Iris pigment epithelial cell (primary cell): ENCODE results near the gene LDLRAD4.

ENCODE experiments used
- DNase-seq: peaks from one replicate; pipeline ENCODE4 v3.0.0-alpha.2; 2011; ENCODE audit warnings: low read depth

LDLRAD4 gene

DNA sequence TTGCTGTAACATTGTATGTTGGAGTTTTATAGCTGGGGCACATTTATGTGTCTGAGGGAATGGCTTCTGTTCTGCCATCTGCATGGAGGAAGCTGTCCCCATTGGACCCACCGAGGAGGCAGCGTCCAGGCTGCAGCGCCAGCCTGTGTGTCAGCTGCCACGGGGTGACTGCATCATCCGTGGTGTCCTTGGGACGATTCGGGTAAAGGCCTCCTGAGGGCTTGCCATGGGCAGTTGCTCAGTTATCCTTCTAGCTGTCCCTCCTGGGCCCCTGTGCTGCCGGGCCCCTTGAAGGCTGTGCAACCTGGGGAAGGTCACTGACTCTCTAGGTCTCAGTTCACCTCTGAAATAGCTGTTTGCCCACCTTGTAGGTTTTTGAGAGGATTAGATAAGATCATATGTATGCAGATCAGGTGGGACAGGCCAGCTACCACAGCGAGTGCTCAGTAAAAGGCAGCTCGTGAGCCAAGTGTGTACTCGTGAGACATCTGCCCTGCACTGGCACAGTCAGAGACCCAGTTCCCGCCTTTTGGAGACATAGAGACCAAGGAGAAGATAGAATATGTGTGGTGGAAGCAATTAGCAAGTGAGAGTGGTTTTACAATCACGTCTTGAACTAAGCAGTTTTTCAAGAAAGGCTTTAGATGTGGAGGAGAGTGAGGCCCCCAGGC is 10.6 kb downstream of the LDLRAD4 start:
- no peak for DNase-seq

DNA sequence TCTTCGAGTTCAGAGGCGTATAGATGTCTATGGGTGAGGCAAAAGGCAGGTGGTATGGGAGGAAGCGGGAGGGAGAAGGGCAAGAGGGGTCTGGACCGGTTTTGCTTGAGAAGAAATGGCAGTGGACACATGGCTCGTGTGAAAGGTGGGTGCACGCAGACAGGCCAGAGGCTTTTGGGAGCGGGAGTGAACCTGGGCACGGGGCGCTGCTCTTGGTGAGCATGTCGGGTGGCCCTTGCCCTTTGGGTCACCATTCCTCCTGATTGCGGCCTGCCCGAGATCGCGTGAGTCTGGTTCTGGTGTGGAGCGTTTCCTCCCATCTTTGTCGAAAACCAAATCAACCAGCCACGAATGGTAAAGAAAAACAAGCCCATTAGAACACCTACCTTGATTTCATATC is 12.6 kb downstream of the LDLRAD4 start:
- no peak for DNase-seq

DNA sequence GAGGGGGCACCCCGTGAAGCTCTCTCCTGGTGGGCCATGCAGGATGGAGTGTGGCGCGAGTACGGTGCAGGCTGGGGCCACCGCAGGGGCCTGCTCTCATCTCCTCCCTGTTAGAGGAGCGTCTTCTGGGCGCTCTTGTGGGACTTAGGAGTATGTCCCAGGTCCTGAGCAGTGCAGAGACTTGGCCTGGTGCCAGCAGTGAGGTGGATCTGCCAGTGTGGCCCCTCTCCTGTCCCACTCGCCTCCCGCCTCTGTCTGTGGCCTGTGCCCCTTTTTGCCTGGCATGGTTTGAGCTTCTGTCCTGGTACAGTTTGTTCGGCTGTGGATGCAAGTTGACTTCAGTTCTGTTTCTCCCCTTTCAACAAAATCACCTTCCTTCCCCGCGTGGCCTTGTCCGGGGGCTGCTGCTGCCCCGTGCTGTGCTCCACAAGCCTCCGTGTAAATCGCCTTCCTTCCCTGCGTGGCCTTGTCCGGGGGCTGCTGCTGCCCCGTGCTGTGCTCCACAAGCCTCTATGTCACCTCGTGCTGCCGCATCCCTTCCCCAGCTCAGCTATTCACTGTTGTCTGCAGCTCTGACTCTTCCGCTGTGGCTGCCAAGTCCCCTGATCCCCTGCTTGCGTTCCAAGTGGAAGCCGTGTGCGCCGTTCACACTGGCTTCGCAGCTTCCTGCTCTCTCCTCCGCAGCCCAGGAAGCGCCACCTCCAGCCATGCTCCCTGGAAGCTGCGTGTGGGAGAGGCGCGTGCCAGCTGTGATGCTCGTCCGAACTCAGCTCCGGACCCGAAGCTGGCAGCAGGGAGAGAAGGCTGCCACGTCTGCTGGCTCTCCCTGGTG is 13.7 kb downstream of the LDLRAD4 start:
- no peak for DNase-seq

DNA sequence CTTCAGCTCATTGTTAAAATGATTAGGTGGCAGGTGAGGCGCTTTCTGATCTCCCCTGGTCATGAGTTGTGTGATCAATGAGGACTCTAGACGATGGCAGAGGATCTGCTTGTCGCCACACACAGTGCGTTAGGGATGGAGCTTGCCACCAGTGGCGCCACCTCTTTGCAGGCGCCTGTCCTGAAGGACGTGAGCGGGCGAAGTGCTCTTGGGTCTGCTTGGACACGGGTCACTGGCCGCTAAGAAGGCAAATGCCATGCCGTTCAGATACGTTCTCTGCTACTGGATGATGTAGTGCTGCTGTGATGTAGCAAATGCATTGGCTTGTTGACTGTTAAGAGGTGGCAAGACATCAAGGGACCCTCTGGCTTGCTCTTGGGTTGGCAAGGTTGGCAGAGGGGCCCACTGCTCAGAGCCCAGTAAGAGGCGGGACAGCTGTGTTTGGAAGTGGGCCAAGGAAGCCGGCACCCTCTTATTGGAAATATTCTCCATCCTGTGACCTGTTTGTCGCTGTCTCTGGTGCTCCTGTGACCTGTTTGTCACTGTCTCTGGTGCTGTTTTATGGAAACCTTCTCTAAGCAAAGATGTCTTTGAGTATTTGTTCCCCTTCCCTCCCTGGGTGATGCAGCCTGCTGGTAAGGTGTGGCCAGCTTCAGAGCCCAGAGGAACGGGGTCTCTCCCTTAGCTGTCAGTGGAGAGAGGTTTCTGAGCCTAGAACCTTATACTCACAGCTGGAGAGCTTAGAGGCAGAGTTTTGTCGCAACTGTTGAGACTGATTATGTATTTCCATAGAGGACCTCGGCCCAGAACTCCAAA is 14.6 kb downstream of the LDLRAD4 start:
- no peak for DNase-seq

DNA sequence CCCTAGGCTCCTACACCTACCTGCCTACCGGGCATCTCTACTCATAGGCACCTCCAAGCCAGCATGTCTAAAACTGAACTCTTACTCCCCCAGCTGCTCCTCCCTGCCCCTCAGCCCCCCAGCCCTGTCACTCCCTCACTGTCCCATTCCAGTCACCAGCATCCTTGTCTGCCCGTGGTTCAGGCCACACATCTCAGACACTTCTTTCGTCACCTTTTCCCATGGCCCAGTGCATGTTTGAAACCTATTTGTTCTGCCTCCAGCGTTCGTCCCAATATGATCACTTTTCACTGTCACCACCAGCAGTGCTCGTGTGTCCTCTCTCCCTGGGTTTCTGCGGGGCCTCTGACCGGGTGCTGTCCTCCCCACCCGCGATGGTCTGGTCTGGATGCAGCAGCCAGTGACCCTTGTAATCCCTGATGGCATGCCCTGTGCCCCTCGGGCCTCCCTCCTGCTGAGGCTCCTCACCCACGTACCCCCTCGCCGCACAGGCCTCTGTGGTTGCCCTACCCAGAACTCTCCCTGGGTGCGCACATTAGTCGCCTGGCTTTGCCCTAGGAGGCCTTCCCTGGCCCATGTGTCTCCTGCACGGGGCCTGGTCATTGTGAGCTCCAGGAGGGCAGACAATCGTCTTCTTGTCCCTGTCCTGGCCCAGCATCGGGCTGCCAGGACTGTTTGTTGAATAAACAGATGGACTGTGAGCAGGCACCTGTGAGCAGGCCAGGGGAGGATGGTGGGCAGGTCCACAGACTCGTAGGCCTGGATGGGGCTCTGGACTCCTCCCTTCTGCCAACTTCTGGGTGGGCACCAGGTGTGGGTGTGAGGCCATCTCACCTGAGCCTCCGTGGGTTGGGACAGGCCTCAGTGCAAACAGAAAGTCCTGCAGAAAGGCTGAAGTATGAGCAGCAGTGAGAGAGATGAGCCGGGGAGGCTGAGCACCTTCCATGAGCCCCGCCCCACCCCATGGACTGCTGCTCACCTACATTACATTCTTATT is 15.5 kb downstream of the LDLRAD4 start:
- no peak for DNase-seq

DNA sequence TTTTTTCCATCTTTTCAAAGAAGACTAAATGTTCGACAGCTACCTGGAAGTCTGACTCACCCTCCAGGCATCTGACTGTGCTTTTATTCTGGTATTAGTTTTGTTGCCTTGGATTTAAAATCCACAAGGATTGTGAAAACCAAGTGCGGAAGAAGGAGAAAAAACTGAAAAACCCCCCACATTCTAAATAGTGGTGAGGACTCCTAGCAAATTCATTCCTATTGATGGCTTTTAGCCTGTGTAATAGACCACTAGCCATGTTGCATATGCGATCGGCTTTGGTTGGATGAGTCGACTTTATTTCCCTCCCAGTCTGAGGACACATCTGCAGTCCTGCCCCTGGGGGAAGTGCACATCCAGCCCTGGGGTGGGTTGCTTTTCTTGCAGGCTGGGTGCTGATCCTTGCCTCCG is 16.9 kb downstream of the LDLRAD4 start:
- DNase-seq, result no peak

DNA sequence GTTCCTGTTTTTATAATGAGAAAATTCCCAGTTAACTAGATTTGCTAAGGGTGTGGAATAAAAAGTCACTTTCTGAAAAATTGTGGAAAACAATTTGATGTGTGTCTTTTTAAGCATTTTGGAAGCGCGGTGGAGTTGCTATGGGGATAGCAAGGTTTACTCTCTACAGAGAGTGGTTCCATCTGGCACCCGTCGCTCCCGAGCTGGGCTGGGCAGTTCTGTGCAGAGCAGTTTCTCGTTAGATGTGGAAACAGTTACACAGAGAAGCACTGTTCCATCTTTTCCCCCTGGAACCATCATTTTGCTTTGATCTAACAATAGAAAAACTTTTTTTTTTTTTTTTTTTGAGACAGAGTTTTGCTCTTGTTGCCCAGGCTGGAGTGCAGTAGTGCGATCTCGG is 17.4 kb downstream of the LDLRAD4 start:
- DNase-seq, result no peak

DNA sequence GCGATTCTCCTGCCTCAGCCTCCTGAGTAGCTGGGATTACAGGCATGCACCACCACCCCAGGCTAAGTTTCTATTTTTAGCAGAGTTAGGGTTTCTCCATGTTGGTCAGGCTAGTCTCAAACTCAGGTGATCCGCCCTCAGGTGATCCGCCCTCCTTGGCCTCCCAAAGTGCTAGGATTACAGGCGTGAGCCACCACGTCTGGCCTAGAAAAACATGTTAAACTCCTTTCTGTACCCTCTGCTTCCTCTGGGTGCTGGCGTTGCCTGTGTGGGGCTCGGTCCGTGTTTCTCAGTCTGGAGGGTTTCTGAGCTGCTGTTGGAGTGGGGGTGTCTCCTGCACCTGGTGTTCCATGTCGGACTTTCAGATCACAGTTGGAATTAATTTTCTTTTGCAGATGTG is 17.9 kb downstream of the LDLRAD4 start:
- no peak for DNase-seq

DNA sequence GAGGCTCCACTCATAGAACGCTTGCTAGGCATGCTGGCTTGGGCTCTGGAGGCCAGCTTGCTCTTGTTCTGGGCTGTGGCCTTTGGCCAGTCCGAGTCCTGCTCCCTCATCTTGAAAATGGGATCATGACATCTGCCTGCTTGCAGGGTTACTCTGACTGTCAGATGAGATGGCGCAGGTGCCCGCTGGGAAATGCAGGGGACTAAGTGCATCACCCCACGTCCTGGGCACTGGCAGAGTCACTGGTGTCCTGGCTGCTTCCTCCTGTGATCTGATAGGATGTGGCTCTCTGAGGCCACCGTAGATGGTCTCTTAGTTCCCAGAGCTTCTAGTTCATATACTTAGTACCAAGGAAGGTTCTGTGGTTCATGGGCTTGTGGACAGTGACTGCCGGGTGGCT is 18.5 kb downstream of the LDLRAD4 start:
- DNase-seq, result no peak

DNA sequence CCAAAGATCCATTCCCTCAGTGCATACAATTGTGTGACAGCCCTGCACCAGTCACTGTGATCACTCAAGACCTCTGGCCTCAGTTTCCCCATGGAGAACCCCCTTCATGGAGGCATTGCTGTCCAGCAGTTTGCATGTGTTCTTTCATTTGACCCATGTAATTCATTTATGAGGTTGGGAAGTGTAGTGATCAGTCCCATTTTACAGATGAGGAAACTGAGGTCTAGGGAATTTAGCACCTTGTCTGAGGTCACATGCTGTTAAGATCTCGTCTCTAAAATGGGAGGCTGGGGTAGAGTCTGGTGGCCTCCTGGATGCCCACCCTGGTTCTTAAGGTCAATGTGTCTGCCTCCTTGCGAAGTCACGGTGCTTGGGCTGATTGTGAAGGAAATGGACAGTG is 19.1 kb downstream of the LDLRAD4 start:
- no peak for DNase-seq

DNA sequence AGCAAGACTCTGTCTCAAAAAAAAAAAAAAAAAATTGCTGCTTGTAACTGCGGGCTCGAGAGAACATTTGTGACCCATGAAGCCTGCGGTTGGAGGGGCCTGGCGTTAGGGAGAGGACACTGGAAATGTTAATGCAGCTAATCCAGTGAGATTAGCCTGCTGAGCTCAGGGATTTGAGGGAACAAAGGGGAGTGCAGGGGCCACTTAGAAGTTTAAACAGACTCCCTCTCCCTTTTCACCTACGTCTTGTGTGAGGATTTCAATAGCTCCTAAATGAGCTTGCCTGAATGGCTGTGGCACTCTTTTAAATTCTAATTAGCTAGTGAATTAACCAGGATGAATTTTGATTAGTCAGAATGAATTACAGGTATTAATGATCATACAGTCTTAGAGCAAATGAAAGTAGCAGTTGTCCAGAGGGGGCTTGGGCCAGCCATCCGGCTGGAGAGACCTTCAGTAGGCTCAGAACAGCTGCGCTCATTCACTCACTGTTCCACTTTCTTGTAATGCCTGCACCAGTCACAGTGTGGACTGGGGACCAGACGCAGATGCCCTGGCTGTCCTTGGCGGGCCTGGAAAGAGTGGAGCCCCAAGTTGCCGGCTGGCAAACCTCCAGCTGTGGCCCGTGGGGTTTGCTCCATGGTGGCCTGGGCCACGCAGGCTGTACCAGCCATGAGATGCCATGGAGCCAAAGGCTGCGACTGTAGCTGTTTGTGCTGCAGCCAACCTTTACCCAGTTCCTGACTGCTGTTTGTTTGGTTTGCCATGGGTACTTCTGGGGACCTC is 20.8 kb downstream of the LDLRAD4 start:
- no peak for DNase-seq

DNA sequence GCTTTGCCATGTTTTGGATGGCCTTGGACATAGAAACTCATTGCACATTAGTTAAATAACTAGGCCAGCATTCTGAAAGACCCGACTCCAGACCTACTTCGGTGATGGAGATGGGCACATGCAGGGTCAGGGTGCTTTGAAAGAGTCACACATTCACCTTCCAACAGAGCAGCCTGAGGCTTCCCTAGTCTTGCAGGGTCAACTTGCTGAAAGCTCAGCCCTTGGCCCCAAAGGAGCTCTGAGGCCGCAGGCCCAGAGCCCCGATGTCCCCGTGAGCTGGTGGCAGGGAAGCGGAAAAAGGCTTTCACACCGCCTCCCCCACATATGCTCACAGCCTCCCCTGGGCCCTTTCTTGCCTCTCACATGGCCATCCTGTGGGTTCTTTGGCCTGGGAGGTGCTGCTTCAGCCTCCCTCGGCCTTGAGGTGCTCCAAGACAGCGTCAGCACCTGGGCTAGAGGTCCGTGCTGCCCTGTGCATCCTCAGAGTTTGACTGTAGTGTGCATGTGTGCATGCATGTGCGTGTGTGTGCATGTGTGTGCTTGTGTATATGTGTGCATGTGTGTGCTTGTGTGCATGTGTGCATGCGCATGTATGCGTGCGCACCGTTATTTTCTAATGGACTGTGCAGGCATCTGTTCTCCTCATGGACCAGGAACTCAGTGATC is 21.6 kb downstream of the LDLRAD4 start:
- no peak for DNase-seq

DNA sequence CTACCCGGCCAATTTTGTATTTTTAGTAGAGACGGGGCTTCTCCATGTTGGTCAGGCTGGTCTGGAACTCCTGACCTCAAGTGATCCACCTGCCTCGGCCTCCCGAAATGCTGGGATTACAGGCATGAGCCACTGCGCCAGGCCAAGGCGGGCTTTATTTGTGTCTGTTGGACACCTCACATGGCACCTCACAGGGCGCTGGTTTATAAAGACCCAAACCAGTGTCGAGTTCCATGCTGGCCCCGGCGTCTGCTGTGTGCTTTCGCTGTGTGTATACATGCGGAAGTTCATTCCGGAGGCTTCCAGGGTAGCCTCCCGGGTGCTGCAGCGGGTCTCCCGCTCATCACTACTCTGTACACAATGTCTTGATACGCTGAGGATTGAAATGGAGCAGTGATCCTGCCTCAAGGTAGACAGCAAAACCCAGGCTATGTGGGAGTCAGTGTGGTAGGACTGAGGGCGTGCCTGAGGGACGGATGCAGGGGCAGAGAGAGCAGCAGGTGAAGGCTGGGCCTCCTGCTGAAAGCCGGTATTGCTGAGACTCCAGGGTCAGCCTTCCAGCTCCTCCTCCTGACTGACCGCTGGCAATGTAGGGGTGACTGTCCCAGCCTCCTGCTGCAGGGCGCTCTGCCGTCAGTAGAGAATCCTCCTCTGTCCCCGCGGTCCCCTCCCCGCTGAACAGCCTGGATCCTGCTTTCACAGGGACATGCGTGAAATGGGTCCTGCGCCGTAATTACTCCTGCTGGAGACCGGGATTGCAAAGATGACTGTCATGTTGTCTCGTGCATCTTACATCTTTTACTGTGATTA is 22.7 kb downstream of the LDLRAD4 start:
- no peak for DNase-seq

DNA sequence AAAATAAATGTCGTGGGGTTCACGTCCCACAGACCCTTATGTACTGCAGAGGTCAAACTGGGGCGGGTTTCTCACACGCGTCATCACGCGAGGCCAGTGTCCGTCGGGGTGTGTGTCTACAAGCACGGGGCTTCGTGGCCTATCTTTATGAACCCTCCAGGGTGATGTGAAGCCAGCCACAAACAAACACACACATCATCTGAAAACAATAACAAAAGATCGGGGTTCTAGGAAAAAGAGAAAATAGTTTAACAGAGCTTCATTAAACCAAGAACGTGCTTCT is 23.3 kb downstream of the LDLRAD4 start:
- DNase-seq, result no peak

DNA sequence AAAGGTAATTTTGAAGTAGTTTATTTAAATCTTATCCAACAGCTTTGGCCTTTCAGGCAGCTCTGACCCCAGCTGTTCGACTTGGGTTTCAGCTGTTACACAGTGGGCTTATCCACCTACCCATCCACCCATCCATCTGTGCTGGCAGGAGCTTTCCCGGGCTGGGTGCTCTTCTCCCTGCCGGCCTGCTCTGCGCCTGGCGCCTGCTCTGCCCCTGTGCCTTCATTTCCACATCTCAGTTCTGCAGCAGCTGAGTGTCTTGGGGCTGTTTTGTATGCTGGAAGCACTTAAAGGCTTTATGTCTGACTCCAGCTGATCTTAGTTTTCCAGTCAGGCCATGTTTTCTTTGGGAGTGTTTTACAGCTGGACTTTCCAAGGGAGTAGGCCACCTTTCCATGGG is 24.2 kb downstream of the LDLRAD4 start:
- no peak for DNase-seq

DNA sequence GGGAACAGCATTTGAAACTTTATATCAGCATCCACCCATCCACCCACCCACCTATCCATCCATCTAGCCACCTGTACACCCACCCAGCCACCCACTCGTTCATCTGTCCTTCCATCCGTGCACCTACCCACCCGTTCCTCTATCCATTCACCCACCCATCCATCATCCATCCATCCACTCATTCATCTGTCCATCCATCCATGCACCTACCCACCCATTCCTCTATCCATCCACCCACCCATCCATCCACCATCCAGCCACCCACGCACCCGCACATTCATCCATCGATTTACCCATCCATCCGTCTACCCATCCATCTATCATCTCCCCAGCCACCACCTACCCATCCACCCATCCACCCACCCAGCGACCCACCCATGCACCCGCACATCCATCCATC is 24.8 kb downstream of the LDLRAD4 start:
- DNase-seq, result no peak

DNA sequence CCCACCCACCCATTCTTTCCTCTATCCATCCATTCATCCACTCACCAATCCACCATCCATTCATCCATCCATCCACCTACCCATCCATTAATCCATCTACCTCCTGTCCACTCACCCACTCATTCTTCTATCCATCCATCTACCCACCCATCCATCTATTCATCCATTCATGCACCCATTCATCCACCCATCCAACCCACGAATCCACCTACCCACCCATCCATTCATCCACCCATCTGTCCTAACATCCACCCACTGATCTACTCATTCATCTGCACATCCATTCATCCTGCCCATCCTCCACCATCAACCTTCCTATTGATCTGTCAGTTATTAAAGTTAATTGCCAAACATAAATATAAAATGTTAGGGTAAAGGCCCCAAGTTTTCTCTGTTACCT is 25.6 kb downstream of the LDLRAD4 start:
- DNase-seq, result no peak

DNA sequence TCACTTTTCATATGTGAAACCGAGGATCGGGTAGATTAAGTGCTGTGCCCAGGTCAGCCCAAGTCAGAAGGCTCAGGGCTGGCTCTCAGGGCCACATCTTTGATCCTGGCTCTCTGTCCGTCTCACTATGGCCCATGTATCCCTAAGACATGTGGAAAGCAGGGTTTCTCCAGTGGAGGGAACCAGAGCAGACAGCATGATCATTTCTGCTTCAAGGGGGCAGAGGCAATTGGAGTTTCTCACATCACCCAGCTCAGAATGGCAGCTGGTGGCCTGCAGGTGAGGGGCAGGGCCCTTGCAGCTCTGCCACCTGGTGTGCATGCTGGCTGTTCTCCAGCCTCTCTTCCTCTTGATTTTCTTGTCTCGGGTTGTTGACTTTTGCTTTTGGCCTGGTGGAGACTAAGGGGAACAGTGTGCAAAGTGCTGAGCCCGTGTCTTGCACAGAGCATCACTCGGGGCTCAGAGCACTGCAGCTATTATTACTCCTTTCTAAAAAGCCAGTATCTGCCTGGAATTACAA is 27.0 kb downstream of the LDLRAD4 start:
- DNase-seq, result no peak

DNA sequence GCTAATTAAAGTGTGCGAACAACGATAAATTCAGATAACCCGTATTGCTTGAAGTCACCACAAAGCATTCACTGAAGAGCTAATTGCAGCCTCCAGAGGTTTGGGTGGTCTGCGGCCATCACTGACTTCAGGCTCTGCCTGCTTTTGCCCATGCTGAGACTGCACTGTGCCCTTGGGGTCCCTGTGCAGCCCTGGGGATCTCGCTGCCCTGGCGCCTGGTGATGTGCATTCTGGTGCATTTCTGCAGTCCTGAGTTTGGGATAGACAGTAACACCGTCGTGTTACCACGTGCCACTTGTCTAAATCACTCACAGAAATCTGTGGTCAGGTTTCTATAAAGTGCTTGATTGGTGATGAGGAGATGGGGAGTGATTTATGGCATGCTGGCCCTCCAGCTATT is 27.6 kb downstream of the LDLRAD4 start:
- no peak for DNase-seq
